Measurements from ENCODE around the gene RPEL1.

DNA sequence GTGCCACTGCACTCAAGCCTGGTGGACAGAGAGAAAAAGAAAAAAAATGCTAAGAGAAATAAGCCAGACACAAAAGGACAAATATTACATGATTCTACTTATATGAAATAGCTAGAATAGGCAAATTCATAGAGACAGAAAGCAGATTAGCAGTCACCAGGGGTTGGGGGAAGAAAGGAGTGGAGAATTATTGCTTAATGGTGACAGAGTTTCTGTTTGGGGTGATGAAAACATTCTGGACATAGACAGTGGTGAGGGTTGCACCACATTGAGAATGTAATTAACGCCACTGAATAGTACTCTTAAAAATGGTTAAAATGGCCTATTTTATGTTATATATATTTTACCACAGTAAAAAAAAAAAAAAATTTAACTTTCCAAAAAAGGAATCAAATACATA is 46.2 kb upstream of the RPEL1 start:
- TF ChIP-seq CEBPB (IDR thresholded peaks at IDR 0.05; ENCODE audit: low read depth, low read length) (no peak), PHF8 (conservative IDR thresholded peaks at IDR 0.05; ENCODE audit: low read depth, low read length) (no peak), NANOG (IDR thresholded peaks at IDR 0.05; ENCODE audit: insufficient read depth, low read depth, low read length, poor library complexity, severe bottlenecking) (no peak), BRCA1 (IDR thresholded peaks at IDR 0.05; ENCODE audit: low read depth, low read length) (no peak)
- TF ChIP-seq, protein P1, sequence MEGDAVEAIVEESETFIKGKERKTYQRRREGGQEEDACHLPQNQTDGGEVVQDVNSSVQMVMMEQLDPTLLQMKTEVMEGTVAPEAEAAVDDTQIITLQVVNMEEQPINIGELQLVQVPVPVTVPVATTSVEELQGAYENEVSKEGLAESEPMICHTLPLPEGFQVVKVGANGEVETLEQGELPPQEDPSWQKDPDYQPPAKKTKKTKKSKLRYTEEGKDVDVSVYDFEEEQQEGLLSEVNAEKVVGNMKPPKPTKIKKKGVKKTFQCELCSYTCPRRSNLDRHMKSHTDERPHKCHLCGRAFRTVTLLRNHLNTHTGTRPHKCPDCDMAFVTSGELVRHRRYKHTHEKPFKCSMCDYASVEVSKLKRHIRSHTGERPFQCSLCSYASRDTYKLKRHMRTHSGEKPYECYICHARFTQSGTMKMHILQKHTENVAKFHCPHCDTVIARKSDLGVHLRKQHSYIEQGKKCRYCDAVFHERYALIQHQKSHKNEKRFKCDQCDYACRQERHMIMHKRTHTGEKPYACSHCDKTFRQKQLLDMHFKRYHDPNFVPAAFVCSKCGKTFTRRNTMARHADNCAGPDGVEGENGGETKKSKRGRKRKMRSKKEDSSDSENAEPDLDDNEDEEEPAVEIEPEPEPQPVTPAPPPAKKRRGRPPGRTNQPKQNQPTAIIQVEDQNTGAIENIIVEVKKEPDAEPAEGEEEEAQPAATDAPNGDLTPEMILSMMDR (IDR thresholded peaks at IDR 0.05; ENCODE audit: control extremely low read depth in 1 of 3, insufficient read depth in 1 of 3, low read depth in 1 of 3, low read length in 3 of 3) = no peak
